Neuronal stem cell (in vitro differentiated cells): Measurements from ENCODE around the gene ACOXL.

Source experiments
- DNase-seq: peaks from one replicate; pipeline ENCODE4 v3.0.0-alpha.2; 2013; ENCODE audit warnings: low spot score
- H2AFZ ChIP-seq: one replicate; pipeline ENCODE4 v1.6.1; 2013; ENCODE audit warnings: mild to moderate bottlenecking, low read length, inconsistent platforms
- H2AK5ac ChIP-seq: 2 replicates; pipeline ENCODE4 v1.6.1; 2013; ENCODE audit warnings: low read depth, mild to moderate bottlenecking, inconsistent platforms, low read length, moderate library complexity, mixed read lengths
- H2BK120ac ChIP-seq: 2 replicates; pipeline ENCODE4 v1.6.1; 2013; ENCODE audit warnings: low read depth, mild to moderate bottlenecking, inconsistent platforms, low read length, moderate library complexity, mixed read lengths
- H2BK12ac ChIP-seq: one replicate; pipeline ENCODE4 v1.6.1; 2013; ENCODE audit warnings: low read length, inconsistent platforms
- H2BK15ac ChIP-seq: 2 replicates; pipeline ENCODE4 v1.6.1; 2013; ENCODE audit warnings: mild to moderate bottlenecking, low read length, inconsistent platforms, mixed read lengths
- H2BK5ac ChIP-seq: one replicate; pipeline ENCODE4 v1.6.1; 2013; ENCODE audit warnings: inconsistent platforms, mild to moderate bottlenecking, low read length, moderate library complexity
- H3K14ac ChIP-seq: one replicate; pipeline ENCODE4 v1.6.1; 2013; ENCODE audit warnings: low read length, inconsistent platforms
- H3K18ac ChIP-seq: 2 replicates; pipeline ENCODE4 v1.6.1; 2013; ENCODE audit warnings: low read length, inconsistent platforms
- H3K23ac ChIP-seq: 2 replicates; pipeline ENCODE4 v1.6.1; 2013; ENCODE audit warnings: low read depth, mild to moderate bottlenecking, mixed read lengths, low read length, inconsistent platforms; ENCODE audit not compliant: poor library complexity
- H3K27ac ChIP-seq: replicated peaks from 3 replicates; pipeline ENCODE4 v1.5.1; 2013; ENCODE audit warnings: low read length, inconsistent platforms
- H3K27me3 ChIP-seq, 3 experiments: 2 replicates each; pipeline ENCODE4 v1.6.1; 2013; ENCODE audit warnings: low read length in 3 of 3, mild to moderate bottlenecking in 2 of 3, inconsistent platforms in 1 of 3, low read depth in 1 of 3, mixed read lengths in 1 of 3, moderate library complexity in 1 of 3; ENCODE audit not compliant: control insufficient read depth in 3 of 3, insufficient read depth in 3 of 3
- H3K36me3 ChIP-seq, 2 donors: replicated peaks in 1 of 2; 2 replicates each; pipeline ENCODE4 v1.6.1; 2013; ENCODE audit warnings: low read length in 2 of 2; ENCODE audit not compliant: control insufficient read depth in 2 of 2, insufficient read depth in 2 of 2
- H3K4ac ChIP-seq: 2 replicates; pipeline ENCODE4 v1.6.1; 2013; ENCODE audit warnings: inconsistent platforms, mild to moderate bottlenecking, low read length, moderate library complexity
- H3K4me1 ChIP-seq, 2 donors: 1 replicate in 1 of 2; 2 replicates in 1 of 2; pipeline ENCODE4 v1.6.1; 2013; ENCODE audit warnings: low read length in 2 of 2, low read depth in 1 of 2; ENCODE audit not compliant: control insufficient read depth in 2 of 2, insufficient read depth in 1 of 2
- H3K4me2 ChIP-seq: one replicate; pipeline ENCODE4 v1.6.1; 2013; ENCODE audit warnings: mild to moderate bottlenecking, low read length, inconsistent platforms; ENCODE audit not compliant: insufficient read depth, poor library complexity, severe bottlenecking
- H3K4me3 ChIP-seq, 2 donors: 2 replicates each; pipeline ENCODE4 v1.5.1; 2013; ENCODE audit warnings: low read length in 2 of 2, mild to moderate bottlenecking in 2 of 2, inconsistent platforms in 1 of 2, moderate library complexity in 1 of 2
- H3K79me1 ChIP-seq: one replicate; pipeline ENCODE4 v1.6.1; 2013; ENCODE audit warnings: low read depth, mild to moderate bottlenecking, inconsistent platforms, low read length, moderate library complexity
- H3K9ac ChIP-seq: one replicate; pipeline ENCODE4 v1.6.1; 2013; ENCODE audit warnings: mild to moderate bottlenecking, low read depth, low read length, inconsistent platforms; ENCODE audit not compliant: poor library complexity
- H3K9me3 ChIP-seq, 2 donors: replicated peaks in 1 of 2; 2 replicates each; pipeline versions ENCODE3 to v1.6.1; 2013; ENCODE audit warnings: low read length in 2 of 2, mild to moderate bottlenecking in 2 of 2, inconsistent platforms in 1 of 2, low read depth in 1 of 2, mixed read lengths in 1 of 2, moderate library complexity in 1 of 2; ENCODE audit not compliant: control insufficient read depth in 2 of 2, insufficient read depth in 1 of 2
- H4K8ac ChIP-seq: one replicate; pipeline ENCODE4 v1.6.1; 2013; ENCODE audit warnings: low read depth, mild to moderate bottlenecking, inconsistent platforms, low read length, moderate library complexity
- H4K91ac ChIP-seq: one replicate; pipeline ENCODE4 v1.6.1; 2013; ENCODE audit warnings: low read length, low read depth, mild to moderate bottlenecking, inconsistent platforms; ENCODE audit not compliant: poor library complexity
- WGBS, 2 donors: extraction: QIAGEN DNeasy Blood & Tissue Kit; methylation state at CpG; one replicate each; pipeline ENCODE4 v1.1.7; 2013; ENCODE audit warnings: missing lambda C conversion rate in 2 of 2, mixed read lengths in 1 of 2; ENCODE audit not compliant: insufficient read length in 2 of 2, insufficient replicate concordance in 1 of 2; ENCODE audit errors: extremely low coverage in 2 of 2; 5-methylcytosine and 5-hydroxymethylcytosine counted together

The ACOXL gene

DNA sequence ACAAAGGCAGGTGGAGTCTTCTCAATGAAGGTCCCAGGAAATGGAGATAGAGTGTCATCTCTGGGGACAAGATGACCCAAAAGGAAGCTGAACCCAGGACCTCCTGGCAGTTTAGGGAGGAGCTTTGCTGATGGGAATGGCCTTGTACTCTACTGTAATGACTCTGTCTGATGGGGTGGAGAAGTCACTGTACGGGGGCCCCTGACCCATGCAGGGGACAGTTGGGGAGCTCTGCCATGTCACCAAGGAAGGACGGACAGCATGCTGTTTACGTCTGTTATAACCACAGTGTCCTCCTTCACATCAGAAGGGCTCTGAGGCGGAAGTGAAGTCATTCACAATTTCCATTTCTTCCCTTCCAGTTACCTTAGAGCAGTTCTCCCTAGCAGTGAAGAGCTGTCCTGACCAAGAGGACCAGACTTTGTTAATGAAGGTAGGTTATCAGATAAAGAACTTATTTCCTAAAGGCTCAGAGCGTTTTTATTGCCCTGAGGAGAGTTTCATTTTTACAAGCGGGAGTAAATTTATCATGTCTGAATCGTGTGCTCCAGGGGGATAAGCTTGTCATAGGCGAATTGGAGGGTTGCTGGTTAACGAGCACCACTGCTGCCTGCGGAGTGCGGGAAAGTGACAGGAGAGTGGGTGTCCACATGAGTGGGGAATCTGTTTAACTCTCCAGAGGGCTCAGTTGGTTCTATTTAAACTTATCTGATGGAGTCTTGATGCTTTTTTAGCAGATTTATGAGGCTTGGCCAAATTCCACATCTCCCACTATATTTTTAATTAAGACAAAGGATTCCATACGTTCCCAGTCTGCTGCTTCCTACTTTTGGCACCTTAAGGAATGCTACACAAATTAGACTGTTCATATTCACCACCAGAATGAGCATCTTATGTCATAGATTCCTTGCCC, 316.7 kb downstream of the ACOXL start:
- Histone ChIP-seq H3K79me1 (no peaks in the 10 kb centered on the region), H4K91ac (no peak overlapping the region), H2BK12ac (no peak overlapping the region), H2AFZ (no peak overlapping the region), H2BK15ac (no peak overlapping the region), H3K4me1 (peaks cover 4 to 8% of the 10 kb centered on the region in 2 donors), H2BK5ac (no peak overlapping the region), H3K23ac (no peak overlapping the region), H3K27me3 (no peaks in the 10 kb centered on the region), H3K4me2 (no peak overlapping the region), H3K9ac (no peak overlapping the region), H3K27ac (no peak overlapping the region), H3K4ac (no peak overlapping the region), H3K4me3 (no peak overlapping the region), H3K36me3 (no peaks in the 10 kb centered on the region), H3K14ac (no peak overlapping the region), H4K8ac (no peak overlapping the region), H2AK5ac (no peak overlapping the region), H2BK120ac (no peak overlapping the region), H3K9me3 (no peaks in the 10 kb centered on the region), H3K18ac (no peak overlapping the region)
- WGBS, 2 donors: no CpG with 5 or more reads among the region's 12 CpGs
- DNase-seq: no peak

GRCh38 chr2:111049792-111050640, 317.6 kb downstream of the ACOXL start:
- Histone ChIP-seq H3K4me1 (peaks cover 13 to 15% of the 10 kb centered on the region in 2 donors), H3K79me1 (no peaks in the 10 kb centered on the region), H3K36me3 (no peaks in the 10 kb centered on the region), H3K14ac (no peak overlapping the region), H3K4ac (no peak overlapping the region), H4K8ac (no peak overlapping the region), H3K9me3 (no peaks in the 10 kb centered on the region), H2BK12ac (no peak overlapping the region), H2BK120ac (peak overlapping the region; percentile 32), H2AFZ (no peak overlapping the region), H2BK5ac (peak overlapping the region; percentile 22), H2AK5ac (no peak overlapping the region), H3K4me3 (no peak overlapping the region), H3K27ac (no peak overlapping the region), H3K9ac (no peak overlapping the region), H4K91ac (no peak overlapping the region), H3K4me2 (no peak overlapping the region), H2BK15ac (peak overlapping the region; percentile 70), H3K18ac (peak overlapping the region; percentile 58), H3K23ac (no peak overlapping the region), H3K27me3 (no peaks in the 10 kb centered on the region)
- DNase-seq: no peak
- no CpG with 5 or more reads among the region's 8 CpGs for WGBS, 2 donors

- Histone ChIP-seq H2AK5ac (no peak overlapping the region), H3K9ac (no peak overlapping the region), H3K4ac (no peak overlapping the region), H2BK5ac (peak overlapping the region; percentile 22), H3K4me3 (no peak overlapping the region), H3K18ac (peak overlapping the region; percentile 58), H3K23ac (no peak overlapping the region), H4K8ac (no peak overlapping the region), H3K27me3 (no peaks in the 10 kb centered on the region), H3K14ac (no peak overlapping the region), H3K36me3 (no peaks in the 10 kb centered on the region), H2BK120ac (peak overlapping the region; percentile 32), H3K4me2 (no peak overlapping the region), H3K4me1 (peaks cover 21 to 22% of the 10 kb centered on the region in 2 donors), H3K27ac (no peak overlapping the region), H2AFZ (no peak overlapping the region), H3K9me3 (no peaks in the 10 kb centered on the region), H2BK15ac (peak overlapping the region; percentile 70), H3K79me1 (no peaks in the 10 kb centered on the region), H2BK12ac (no peak overlapping the region), H4K91ac (no peak overlapping the region)
- no peak for DNase-seq
- WGBS, 2 donors: no CpG with 5 or more reads among the region's 9 CpGs
Measured at GRCh38 chr2:111050701-111051376, 318.5 kb downstream of the ACOXL start.
